Adrenal gland (tissue), 12 donors: Measurements from ENCODE around the gene S100A9. TPM values are rescaled to one million over a fixed set of nuclear protein-coding genes. Genes with fewer than 3 reads are reported as not detected.

Experiments
- DNase-seq, 7 donors: peaks; one replicate each; pipeline ENCODE4 v3.0.0-alpha.2; 2019 to 2020
- H3K27ac ChIP-seq, 5 donors: fragments of 200-600 bp; sonication (generic) in 4 of 5; 1 replicate in 3 of 5; 2 replicates in 2 of 5; pipeline versions ENCODE4 v1.5.1 to v1.8.0; 2016 to 2020; ENCODE audit warnings: mild to moderate bottlenecking in 1 of 5
- H3K27me3 ChIP-seq: fragments of 200-600 bp; 2 replicates; pipeline ENCODE4 v1.8.0; 2021
- H3K36me3 ChIP-seq, 2 donors: fragments of 200-600 bp; replicated peaks in 1 of 2; 1 replicate in 1 of 2; 2 replicates in 1 of 2; pipeline versions ENCODE4 v1.5.1 to v1.8.0; 2018 to 2022
- H3K4me1 ChIP-seq, 2 donors: fragments of 200-600 bp; replicated peaks in 1 of 2; 1 replicate in 1 of 2; 2 replicates in 1 of 2; pipeline versions ENCODE4 v1.5.1 to v1.8.0; 2018 to 2021
- H3K4me3 ChIP-seq, 4 donors: fragments of 200-600 bp; sonication (generic) in 3 of 4; one replicate each; pipeline ENCODE4 v1.5.1; 2016 to 2018
- H3K9me3 ChIP-seq, 3 donors: fragments of 200-600 bp; sonication (generic) in 1 of 3; replicated peaks in 1 of 3; 1 replicate in 2 of 3; 2 replicates in 1 of 3; pipeline versions ENCODE4 v1.5.1 to v1.8.0; 2016 to 2021
- CTCF ChIP-seq, 6 experiments: fragments of 450-650 bp in 4 of 6; fragments of 200-600 bp in 2 of 6; sonication (generic) in 1 of 6; IDR thresholded peaks; 1 replicate in 5 of 6; 2 replicates in 1 of 6; pipeline versions ENCODE4 v1.5.1 to v1.8.0; 2016 to 2021; ENCODE audit warnings: antibody characterized with exemption in 6 of 6, mild to moderate bottlenecking in 2 of 6, moderate library complexity in 1 of 6
- POLR2A ChIP-seq, 2 donors: fragments of 450-650 bp; IDR thresholded peaks; one replicate each; pipeline ENCODE4 v1.6.1; 2017; ENCODE audit warnings: antibody characterized with exemption in 2 of 2, mild to moderate bottlenecking in 2 of 2, moderate library complexity in 1 of 2
- WGBS, 4 donors: extraction: QIAGEN DNeasy Blood & Tissue Kit in 2 of 4; methylation state at CpG; one replicate each; pipeline versions ENCODE4 v1.1.5 to v1.1.7; 2013 to 2017; 5-methylcytosine and 5-hydroxymethylcytosine counted together
- intact Hi-C, 2 donors: fragments of 100-400 bp; cut with DNase I; formaldehyde crosslinking; loops; one replicate each; pipeline versions ENCODE4 v1.14.1 to v1.15.0; 2022 to 2023
- polyA plus RNA-seq, 3 donors: library from polyadenylated mRNA; stranded (reverse); fragments of 200-250 nt in 2 of 3; fragments of 350-450 nt in 1 of 3; fragmentation: Illumina TruSeq in 1 of 3; extraction: RNeasy Lipid Tissue Mini Kit (QIAGEN cat#74804) in 1 of 3; gene quantifications; one replicate each; pipeline ENCODE4 v1.2.3, GENCODE V29; 2013 to 2014
- total RNA-seq, 9 donors: library from RNA; depleted of rRNA in 4 of 9; stranded (reverse); fragments of >200 nt in 4 of 9; fragments of 120-200 nt in 1 of 9; fragmentation: NEBNext Ultra II Directional in 1 of 9; extraction: Animal tissue kit (Norgen Biotek cat#: 25700) in 1 of 9; gene quantifications; one replicate each; pipeline versions ENCODE4 v1.1.0 to v1.2.4, GENCODE V29; 2013 to 2023
- donor health status: healthy with polysubstance abuse.
- donor health status: Bipolar disorder and iron deficiency.
- donor health status: DM: yes; HTN: yes; CAD: no.
- donor health status: DM: no; HTN: no; CAD: no.
- donor health status: DM: no; HTN: no; CAD: no.
- donor health status: DM: yes; HTN: yes; CAD: no.

S100A9 gene
- total and polyA plus RNA-seq, 12 donors = 30.6 to 544 (median 158) TPM

- 82 to 100% (median 95%) methylated on average over 1 of the region's 1 CpG for WGBS, 4 donors
- Histone ChIP-seq H3K9me3 (no peaks in the 10 kb centered on the region), H3K4me3 (no peak overlapping the region), H3K27ac (no peak overlapping the region), H3K27me3 (no peaks in the 10 kb centered on the region), H3K4me1 (peaks cover 0 to 5% of the 10 kb centered on the region in 2 donors), H3K36me3 (no peaks in the 10 kb centered on the region)
- intact Hi-C loops = no loop called here
- no peak for TF ChIP-seq POLR2A (IDR thresholded peaks at IDR 0.05)
- TF ChIP-seq CTCF (IDR thresholded peaks at IDR 0.05) = no peak
- DNase-seq = peak in 1 of 7 donors; percentile 9
Observed at GRCh38 chr1:153371231-153371630, 13.6 kb downstream of the S100A9 start.

- Histone ChIP-seq H3K27ac (no peak overlapping the region), H3K9me3 (no peaks in the 10 kb centered on the region), H3K27me3 (no peaks in the 10 kb centered on the region), H3K4me1 (peaks cover 0 to 5% of the 10 kb centered on the region in 2 donors), H3K36me3 (no peaks in the 10 kb centered on the region), H3K4me3 (no peak overlapping the region)
- WGBS, 4 donors = 79 to 85% (median 83%) methylated on average over 2 of the region's 2 CpGs
- DNase-seq = peak in 1 of 7 donors; percentile 13
- no peak for TF ChIP-seq POLR2A (IDR thresholded peaks at IDR 0.05)
- no peak for TF ChIP-seq CTCF (IDR thresholded peaks at IDR 0.05)
- intact Hi-C loops = no loop called here
Observed at GRCh38 chr1:153372571-153372970, 14.9 kb downstream of the S100A9 start.

- Histone ChIP-seq H3K36me3 (no peaks in the 10 kb centered on the region), H3K27me3 (no peaks in the 10 kb centered on the region), H3K4me3 (no peak overlapping the region), H3K9me3 (no peaks in the 10 kb centered on the region), H3K27ac (no peak overlapping the region), H3K4me1 (peaks cover 0 to 5% of the 10 kb centered on the region in 2 donors)
- intact Hi-C loops = no loop called here
- peak in 2 of 7 donors; percentile 3 to 33 for DNase-seq
- 62 to 100% (median 67%) methylated on average over 1 to 2 of the region's 2 CpGs for WGBS, 4 donors
- TF ChIP-seq CTCF (IDR thresholded peaks at IDR 0.05) (no peak), POLR2A (IDR thresholded peaks at IDR 0.05) (no peak)
Observed at GRCh38 chr1:153374071-153374470, 16.4 kb downstream of the S100A9 start.

- Histone ChIP-seq H3K27ac (no peak within 1 kb of the TSS), H3K4me1 (peaks cover 0 to 5% of the 10 kb centered on the region in 2 donors), H3K4me3 (no peak within 1 kb of the TSS), H3K36me3 (no peaks in the 10 kb centered on the region), H3K27me3 (no peaks in the 10 kb centered on the region), H3K9me3 (no peaks in the 10 kb centered on the region)
- WGBS, 4 donors = 60 to 91% (median 76%) methylated on average over 1 of the region's 1 CpG; no CpG with 5 or more reads in 1 of the 4 donors
- DNase-seq = peak in 4 of 7 donors; percentile 50 to 65 (median 62)
- intact Hi-C loops = no loop called here
- TF ChIP-seq POLR2A (IDR thresholded peaks at IDR 0.05) (no peak), CTCF (IDR thresholded peaks at IDR 0.05) (no peak)
Observed at GRCh38 chr1:153375511-153375910, 17.9 kb downstream of the S100A9 start, which contains the start of gene S100A12. TSS of gene S100A12 (minus strand) at chr1:153375621. CDS start at chr1:153374592, 1,029 bp downstream.
